Cardiac atrium fibroblast (primary cell): Measurements from ENCODE around the gene PFKM. TPM values are rescaled to one million over a fixed set of nuclear protein-coding genes. Genes with fewer than 3 reads are reported as not detected.

Experiments
- total RNA-seq: library from RNA; depleted of rRNA; stranded (reverse); fragments of >200 nt; gene quantifications from 2 replicates; pipeline ENCODE4 v1.2.3, GENCODE V29; 2015

The PFKM gene
- 26.5 and 50.2 TPM in 2 replicates for total RNA-seq

GRCh38 chr12:48119078-48119833 is at the start of gene PFKM:
Gene PFKM, plus strand, starts transcription at chr12:48119364. Its CDS starts 3,411 bp downstream, at chr12:48122775.

GRCh38 chr12:48105867-48106680 is 13.1 kb upstream of the PFKM start, which contains the start of gene SENP1:
Gene SENP1, minus strand, starts transcription at chr12:48106079. Its CDS starts 4,607 bp downstream, at chr12:48101472.

GRCh38 chr12:48157018-48157888 is 38.1 kb downstream of the PFKM start, which contains the start of gene ASB8:
Gene ASB8, minus strand, starts transcription at chr12:48157515. Its CDS starts 4,019 bp downstream, at chr12:48153496.

DNA sequence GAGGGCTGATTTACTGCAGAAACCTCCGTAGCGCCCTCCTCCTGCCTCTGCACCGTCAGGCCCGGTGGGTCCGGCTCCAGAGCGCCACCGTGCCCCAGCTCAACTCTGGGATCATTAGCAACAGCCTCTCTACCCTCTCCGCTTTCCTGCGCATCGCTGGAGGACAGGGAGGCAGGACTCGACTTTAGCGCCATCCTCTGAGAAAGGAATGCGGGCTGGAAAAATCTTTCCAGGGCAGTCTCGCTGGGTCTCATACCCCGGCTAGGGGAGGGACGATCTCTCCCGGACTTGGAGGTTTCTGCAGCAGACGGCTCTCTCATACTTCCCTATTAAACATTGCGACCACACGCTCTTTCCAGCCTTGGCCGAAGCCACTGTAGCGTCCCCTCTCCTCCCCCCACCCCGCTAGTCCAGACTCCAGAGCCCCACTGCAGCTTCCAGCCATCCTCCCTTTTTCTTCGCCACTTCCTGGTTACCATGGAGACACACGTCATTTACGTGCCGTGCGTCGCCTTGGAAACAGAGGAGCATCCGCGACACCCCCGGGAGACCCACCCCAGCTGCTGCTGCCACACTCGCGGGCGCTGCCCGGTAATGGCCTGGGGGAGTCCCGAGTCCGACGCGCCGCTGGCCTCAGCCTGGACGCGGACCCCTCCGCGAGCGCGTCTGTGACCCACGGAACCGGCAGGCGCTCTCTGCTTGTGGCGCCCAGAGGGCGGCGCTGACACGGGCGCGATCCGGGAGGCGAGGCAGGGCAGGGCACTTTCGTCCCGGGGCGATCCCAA is 64.1 kb downstream of the PFKM start, which contains the start of gene CCDC184:
TSS of gene CCDC184 (plus strand) at position 554 of the 785 bp plus-strand sequence. CDS start 479 bp downstream, outside the sequence.

Other genes starting within 250 kb of the PFKM start
- 5.4 and 7.6 TPM in 2 replicates for gene VDR, start 214.4 kb upstream of the PFKM start, total RNA-seq
- gene TMEM106C, start 155.8 kb upstream of the PFKM start, total RNA-seq, result 17.5 and 29.6 TPM in 2 replicates
- gene COL2A1, start 114.9 kb upstream of the PFKM start, total RNA-seq, result not detected in 2 replicates
- gene SENP1, start 13.3 kb upstream of the PFKM start, total RNA-seq, result 4.5 and 15.1 TPM in 2 replicates
- gene ASB8, start 38.2 kb downstream of the PFKM start, total RNA-seq, result 14.4 and 16.0 TPM in 2 replicates
- gene CCDC184, start 64.3 kb downstream of the PFKM start, total RNA-seq, result 0.16 and 1.8 TPM in 2 replicates
- not detected in 2 replicates for gene OR10AD1, start 83.9 kb downstream of the PFKM start, total RNA-seq
- gene ZNF641, start 231.6 kb downstream of the PFKM start, total RNA-seq, result 7.5 and 9.7 TPM in 2 replicates